HepG2 (cell line): ENCODE measurements around the gene MPO. TPM values are rescaled to one million over a fixed set of nuclear protein-coding genes. Genes with fewer than 3 reads are reported as not detected.

Source experiments
- ATAC-seq: fragments of 200-7000 bp; cut with Tn5 transposase; 3 replicates; pipeline ENCODE4 v1.9.1; 2020; ENCODE audit warnings: mild to moderate bottlenecking, moderate library complexity
- BruUV-seq: library from RNA; stranded (reverse); fragments of 400-500 nt; replicated peaks from 2 replicates; lab custom pipeline; 2021; lab: Mats Ljungman, UMichigan
- CTCF ChIA-PET: fragments of 300-600 bp; formaldehyde crosslinking; extraction: SDS; loops from one replicate; lab custom pipeline; 2021; ENCODE audit warnings: low total read pairs, inconsistent platforms, low intra/inter-chr PET ratio; lab: Yijun Ruan, JAX
- POLR2A ChIA-PET: fragments of 350-600 bp; sonication (Branson Sonifier 250); formaldehyde crosslinking; loops from one replicate; lab custom pipeline; 2020; ENCODE audit warnings: antibody characterized with exemption, inconsistent platforms; lab: Yijun Ruan, JAX
- DNase-seq: peaks from one replicate; pipeline ENCODE4 v3.0.0-alpha.2; 2015; ENCODE audit warnings: low spot score
- FAIRE-seq: peaks from 3 replicates; lab custom pipeline; 2011; peaks lifted over from hg19 to GRCh38; lab: Jason Lieb, UNC
- H2AFZ ChIP-seq: one replicate; pipeline ENCODE4 v1.6.1; 2011; ENCODE audit warnings: low read length, inconsistent platforms
- H3K27ac ChIP-seq: fragments of 300-600 bp; 3 replicates; pipeline ENCODE4 v1.8.0; 2011; ENCODE audit warnings: mixed run types, mild to moderate bottlenecking, mixed read lengths, low read length, inconsistent platforms; ENCODE audit not compliant: insufficient read depth; ENCODE audit errors: extremely low read length
- H3K27me3 ChIP-seq, 2 experiments: fragments of 200-600 bp in 1 of 2; 2 replicates in 1 of 2; 3 replicates in 1 of 2; pipeline versions ENCODE4 v1.6.0 to v1.8.0; 2011; ENCODE audit warnings: low read length in 2 of 2, mild to moderate bottlenecking in 2 of 2, moderate library complexity in 2 of 2, inconsistent platforms in 1 of 2; ENCODE audit not compliant: insufficient read depth in 2 of 2, control insufficient read depth in 1 of 2
- H3K36me3 ChIP-seq, 2 experiments: fragments of 200-600 bp in 1 of 2; replicated peaks in 1 of 2; 2 replicates in 1 of 2; 3 replicates in 1 of 2; pipeline versions ENCODE4 v1.5.1 to v1.8.0; 2011; ENCODE audit warnings: low read length in 2 of 2, inconsistent platforms in 1 of 2; ENCODE audit not compliant: insufficient read depth in 2 of 2, control insufficient read depth in 1 of 2
- H3K4me1 ChIP-seq: 2 replicates; pipeline ENCODE4 v1.5.1; 2012; ENCODE audit warnings: low read length, inconsistent platforms; ENCODE audit not compliant: insufficient read depth
- H3K4me2 ChIP-seq: 2 replicates; pipeline ENCODE4 v1.6.0; 2011; ENCODE audit warnings: low read depth, low read length, inconsistent platforms
- H3K4me3 ChIP-seq, 3 experiments: fragments of 200-600 bp in 1 of 3; sonication (generic), shearing (Covaris generic) in 1 of 3; replicated peaks in 1 of 3; 2 replicates each; pipeline ENCODE4 v1.5.1; 2011 to 2016; ENCODE audit warnings: low read length in 3 of 3, inconsistent platforms in 2 of 3, low read depth in 2 of 3, mild to moderate bottlenecking in 2 of 3, control low read depth in 1 of 3, mixed read lengths in 1 of 3; ENCODE audit not compliant: insufficient read depth in 1 of 3
- H3K79me2 ChIP-seq: one replicate; pipeline ENCODE4 v1.6.1; 2011; ENCODE audit warnings: low read length, inconsistent platforms; ENCODE audit not compliant: insufficient read depth
- H3K9ac ChIP-seq: 2 replicates; pipeline ENCODE4 v1.6.0; 2011; ENCODE audit warnings: mild to moderate bottlenecking, low read depth, low read length, inconsistent platforms; ENCODE audit not compliant: insufficient read depth
- H3K9me3 ChIP-seq: 2 replicates; pipeline ENCODE4 v1.5.1; 2012; ENCODE audit warnings: mild to moderate bottlenecking, low read length
- H4K20me1 ChIP-seq: 2 replicates; pipeline ENCODE4 v1.6.0; 2011; ENCODE audit warnings: inconsistent platforms, mild to moderate bottlenecking, low read length, moderate library complexity; ENCODE audit not compliant: insufficient read depth
- FOXJ3 ChIP-seq: sonication (generic); formaldehyde crosslinking; IDR thresholded peaks from 2 replicates; pipeline ENCODE4 v1.4.0; 2020; ENCODE audit warnings: missing genetic modification reagents, mild to moderate bottlenecking, borderline replicate concordance
- GLI4 ChIP-seq: sonication (generic); formaldehyde crosslinking; IDR thresholded peaks from 2 replicates; pipeline ENCODE4 v1.5.1; 2020; ENCODE audit warnings: missing genetic modification reagents, mild to moderate bottlenecking, moderate library complexity, borderline replicate concordance
- RARA ChIP-seq: IDR thresholded peaks from 2 replicates; pipeline ENCODE4 v1.6.1; 2016; ENCODE audit warnings: missing genetic modification reagents, missing compliant biosample characterization
- ZBTB3 ChIP-seq: sonication (generic); formaldehyde crosslinking; IDR thresholded peaks from 2 replicates; pipeline ENCODE4 v1.4.0; 2020; ENCODE audit warnings: low read depth, mild to moderate bottlenecking, moderate library complexity, missing genetic modification reagents, borderline replicate concordance
- ZNF773 ChIP-seq: sonication (generic); formaldehyde crosslinking; IDR thresholded peaks from 2 replicates; pipeline ENCODE4 v1.4.0; 2020; ENCODE audit warnings: missing genetic modification reagents, borderline replicate concordance
- WGBS: methylation state at CpG from one replicate; pipeline ENCODE4 v1.1.6; 2017; ENCODE audit warnings: low lambda C conversion rate; 5-methylcytosine and 5-hydroxymethylcytosine counted together
- in situ Hi-C: cut with HindIII; loops from 2 replicates; pipeline ENCODE4 v1.10.0; 2017; ENCODE audit warnings: low pct_unique_long_range_greater_than_20kb; ENCODE audit not compliant: extremely low pct_ligation_motif_present
- intact Hi-C: fragments of 100-400 bp; cut with micrococcal nuclease; formaldehyde crosslinking; loops from one replicate; pipeline ENCODE4 v1.10.0; 2022; ENCODE audit not compliant: unreplicated experiment
- polyA plus RNA-seq, 8 experiments: library from polyadenylated mRNA; depleted of rRNA in 3 of 8; stranded (reverse) in 7 of 8; unstranded in 1 of 8; fragments of >200 nt; fragmentation: Illumina TruSeq in 4 of 8; extraction: Trizol in 4 of 8; gene quantifications; 2 replicates each; pipeline versions ENCODE4 v1.2.1 to v1.2.3, GENCODE V29; 2011 to 2016; ENCODE audit warnings: low read depth in 4 of 8, missing spikeins in 1 of 8, mixed read lengths in 1 of 8; ENCODE audit not compliant: insufficient read depth in 1 of 8
- total RNA-seq, 5 experiments: library from RNA; depleted of rRNA; stranded (reverse); fragments of >200 nt; fragmentation: Illumina TruSeq; extraction: Trizol; gene quantifications; 2 replicates each; pipeline ENCODE4 v1.2.3, GENCODE V29; 2016; ENCODE audit warnings: low read depth in 1 of 5

Gene MPO
- total and polyA plus RNA-seq, 2 of the 13 experiments (the other 11 are each of a cell fraction or from before 2014, with no cell fraction given): not detected

DNA sequence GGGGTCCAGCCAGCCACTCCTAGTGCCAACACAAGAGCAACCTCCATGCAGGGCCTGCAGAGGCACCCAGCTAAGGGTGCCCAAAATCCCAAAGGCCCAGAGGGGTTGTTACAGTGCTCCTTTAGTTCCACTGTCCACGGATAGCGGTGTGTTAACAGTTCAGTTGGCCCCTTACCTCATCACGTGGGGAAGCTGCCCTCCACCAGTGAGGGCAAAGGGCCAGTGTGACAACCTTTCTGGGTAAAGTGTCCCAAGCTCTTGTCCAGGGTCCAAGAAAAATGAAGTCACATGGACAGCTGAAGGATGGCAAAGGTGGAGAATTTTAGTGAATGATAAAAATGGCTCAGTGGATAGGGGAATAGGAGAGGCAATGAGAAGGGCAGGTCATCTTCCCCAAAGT is 53.0 kb downstream of the MPO start:
- POLR2A ChIA-PET: no interaction called here
- no peaks in the 10 kb centered on the region for H3K4me1 ChIP-seq
- intact Hi-C loops: no loop called here
- no peaks in the 10 kb centered on the region for H4K20me1 ChIP-seq
- H3K9ac ChIP-seq: no peak overlapping the region
- FAIRE-seq (no peak), DNase-seq (no peak), ATAC-seq (no peak)
- no peak overlapping the region for H3K27ac ChIP-seq
- in situ Hi-C loops: no loop called here
- no peak overlapping the region for H3K4me2 ChIP-seq
- CTCF ChIA-PET: no interaction called here
- no peaks in the 10 kb centered on the region for H3K36me3 ChIP-seq
- WGBS: 39% methylated on average over 3 of the region's 3 CpGs
- no peak overlapping the region for H2AFZ ChIP-seq
- no peak for TF ChIP-seq GLI4 (CRISPR knock-in tag)
- no peak overlapping the region for H3K4me3 ChIP-seq
- no peaks in the 10 kb centered on the region for H3K79me2 ChIP-seq
- peaks cover under 1 to 27% of the 10 kb centered on the region in 2 experiments; a peak in 3 of 5 replicates for H3K27me3 ChIP-seq
- H3K9me3 ChIP-seq: no peaks in the 10 kb centered on the region
- BruUV-seq: no TSS peak

GRCh38 chr17:58224315-58224714 is 56.4 kb downstream of the MPO start:
- ATAC-seq: no peak
- FAIRE-seq: no peak
- DNase-seq: no peak
- H3K27me3 ChIP-seq: peaks cover 0 to 8% of the 10 kb centered on the region in 2 experiments; a peak in 1 of 5 replicates
- no peaks in the 10 kb centered on the region for H3K36me3 ChIP-seq
- 3% methylated on average over 1 of the region's 1 CpG for WGBS
- TF ChIP-seq ZBTB3 (CRISPR knock-in tag) (no peak), FOXJ3 (CRISPR knock-in tag) (no peak), RARA (CRISPR knock-in tag) (no peak), ZNF773 (no peak)
- H3K9ac ChIP-seq: no peak overlapping the region
- no peaks in the 10 kb centered on the region for H3K9me3 ChIP-seq
- H2AFZ ChIP-seq: no peak overlapping the region
- in situ Hi-C loops (no loop called here), intact Hi-C loops (no loop called here)
- H3K4me1 ChIP-seq: peaks cover 9% of the 10 kb centered on the region
- H3K4me3 ChIP-seq: no peak overlapping the region
- H3K4me2 ChIP-seq: no peak overlapping the region
- H4K20me1 ChIP-seq: no peaks in the 10 kb centered on the region
- ChIA-PET POLR2A (no interaction called here), CTCF (no interaction called here)
- no peaks in the 10 kb centered on the region for H3K79me2 ChIP-seq
- no peak overlapping the region for H3K27ac ChIP-seq
- BruUV-seq: no TSS peak

Other genes starting within 250 kb of the MPO start
- 29.0 and 34.8 TPM in 2 replicates for gene DYNLL2, start 197.5 kb downstream of the MPO start, total RNA-seq (2016; rRNA removed; fragmentation: Illumina TruSeq; extraction: Trizol)
- gene DYNLL2, start 197.5 kb downstream of the MPO start, polyA plus RNA-seq (2011; rRNA removed): 9.5 and 10.5 TPM in 2 replicates
- gene OR4D1, start 132.6 kb downstream of the MPO start, total RNA-seq (2016; rRNA removed; fragmentation: Illumina TruSeq; extraction: Trizol): not detected in 2 replicates
- gene OR4D1, start 132.6 kb downstream of the MPO start, polyA plus RNA-seq (2011; rRNA removed): not detected in 2 replicates
- not detected in 2 replicates for gene OR4D2, start 114.0 kb downstream of the MPO start, total RNA-seq (2016; rRNA removed; fragmentation: Illumina TruSeq; extraction: Trizol)
- gene OR4D2, start 114.0 kb downstream of the MPO start, polyA plus RNA-seq (2011; rRNA removed): not detected in 2 replicates
- not detected in 2 replicates for gene EPX, start 88.2 kb downstream of the MPO start, total RNA-seq (2016; rRNA removed; fragmentation: Illumina TruSeq; extraction: Trizol)
- gene EPX, start 88.2 kb downstream of the MPO start, polyA plus RNA-seq (2011; rRNA removed): not detected in 2 replicates
- gene MKS1, start 61.7 kb downstream of the MPO start, total RNA-seq (2016; rRNA removed; fragmentation: Illumina TruSeq; extraction: Trizol): 24.8 and 26.3 TPM in 2 replicates
- 16.1 and 21.3 TPM in 2 replicates for gene MKS1, start 61.7 kb downstream of the MPO start, polyA plus RNA-seq (2011; rRNA removed)
- gene LPO, start 42.4 kb downstream of the MPO start, total RNA-seq (2016; rRNA removed; fragmentation: Illumina TruSeq; extraction: Trizol): not detected in 2 replicates
- 0.03 TPM in 1 of 2 replicates, not detected in the other for gene LPO, start 42.4 kb downstream of the MPO start, polyA plus RNA-seq (2011; rRNA removed)
- gene TSPOAP1, start 47.9 kb upstream of the MPO start, total RNA-seq (2016; rRNA removed; fragmentation: Illumina TruSeq; extraction: Trizol): not detected in 2 replicates
- gene TSPOAP1, start 47.9 kb upstream of the MPO start, polyA plus RNA-seq (2011; rRNA removed): 0.25 TPM in 1 of 2 replicates, not detected in the other
- 155 and 252 TPM in 2 replicates for gene SUPT4H1, start 71.3 kb upstream of the MPO start, total RNA-seq (2016; rRNA removed; fragmentation: Illumina TruSeq; extraction: Trizol)
- gene SUPT4H1, start 71.3 kb upstream of the MPO start, polyA plus RNA-seq (2011; rRNA removed): 231 and 244 TPM in 2 replicates
- gene RNF43, start 136.6 kb upstream of the MPO start, total RNA-seq (2016; rRNA removed; fragmentation: Illumina TruSeq; extraction: Trizol): 51.4 and 53.4 TPM in 2 replicates
- 29.3 and 31.0 TPM in 2 replicates for gene RNF43, start 136.6 kb upstream of the MPO start, polyA plus RNA-seq (2011; rRNA removed)
- gene HSF5, start 207.5 kb upstream of the MPO start, total RNA-seq (2016; rRNA removed; fragmentation: Illumina TruSeq; extraction: Trizol): not detected in 2 replicates
- gene HSF5, start 207.5 kb upstream of the MPO start, polyA plus RNA-seq (2011; rRNA removed): not detected in 2 replicates
- gene MTMR4, start 233.7 kb upstream of the MPO start, total RNA-seq (2016; rRNA removed; fragmentation: Illumina TruSeq; extraction: Trizol): 62.5 and 67.7 TPM in 2 replicates
- gene MTMR4, start 233.7 kb upstream of the MPO start, polyA plus RNA-seq (2011; rRNA removed): 50.0 and 65.1 TPM in 2 replicates